HCT116 (cell line): ENCODE results near the gene TATDN2. TPM values are rescaled to one million over a fixed set of nuclear protein-coding genes. Genes with fewer than 3 reads are reported as not detected.

Experiments used
- ATAC-seq: fragments of 200-7000 bp; cut with Tn5 transposase; 2 replicates; pipeline ENCODE4 v1.9.1; 2020; ENCODE audit warnings: mild to moderate bottlenecking, moderate library complexity
- BruUV-seq: library from RNA; stranded (reverse); fragments of 400-500 nt; replicated peaks from 2 replicates; lab custom pipeline; 2021; lab: Mats Ljungman, UMichigan
- CTCF ChIA-PET: fragments of 300-600 bp; sonication (Branson Sonifier 250); formaldehyde crosslinking; loops from one replicate; lab custom pipeline; 2021; ENCODE audit warnings: antibody characterized with exemption; lab: Charles Lee
- POLR2A ChIA-PET: fragments of 300-600, 350-600 bp; sonication (Branson Sonifier 250); formaldehyde crosslinking; loops from one replicate; lab custom pipeline; 2021; ENCODE audit warnings: antibody characterized with exemption; lab: Charles Lee
- RAD21 ChIA-PET, 2 experiments: fragments of 300-600 bp; sonication (Branson Sonifier 250); formaldehyde crosslinking; loops; one replicate each; lab custom pipeline; 2023; ENCODE audit warnings: low total read pairs in 2 of 2; ENCODE audit not compliant: uncharacterized antibody in 2 of 2, unreplicated experiment in 2 of 2, low non-redundant PET in 1 of 2; lab: Charles Lee
- DNase-seq: peaks from one replicate; pipeline ENCODE4 v3.0.0-alpha.2; 2010; ENCODE audit warnings: low read depth, low spot score
- H2AFZ ChIP-seq: fragments of 200-600 bp; shearing (Covaris generic), sonication (generic); 2 replicates; pipeline ENCODE4 v1.6.1; 2017; ENCODE audit warnings: low read depth, mixed run types, mixed read lengths, antibody characterized with exemption, low read length; ENCODE audit not compliant: poor library complexity, severe bottlenecking
- H3K27ac ChIP-seq: 2 replicates; pipeline ENCODE4 v1.5.1; 2012; ENCODE audit warnings: low read depth, low read length
- H3K27me3 ChIP-seq: fragments of 200-600 bp; sonication (generic); 2 replicates; pipeline ENCODE4 v1.6.1; 2016; ENCODE audit warnings: mixed run types, low read length, mixed read lengths; ENCODE audit not compliant: insufficient read depth
- H3K36me3 ChIP-seq, 2 experiments: fragments of 200-500 bp in 1 of 2; fragments of 200-600 bp in 1 of 2; sonication (Bioruptor generic) in 1 of 2; sonication (generic) in 1 of 2; 2 replicates each; pipeline versions ENCODE4 v1.5.1 to v1.6.1; 2014 to 2016; ENCODE audit warnings: low read length in 2 of 2, inconsistent platforms in 1 of 2, mixed read lengths in 1 of 2, mixed run types in 1 of 2; ENCODE audit not compliant: insufficient read depth in 2 of 2, control insufficient read depth in 1 of 2
- H3K4me1 ChIP-seq, 2 experiments: fragments of 200-600 bp in 1 of 2; sonication (generic) in 1 of 2; 2 replicates each; pipeline versions ENCODE4 v1.5.1 to v1.6.1; 2012 to 2017; ENCODE audit warnings: low read length in 2 of 2, inconsistent platforms in 1 of 2, mild to moderate bottlenecking in 1 of 2, mixed read lengths in 1 of 2, mixed run types in 1 of 2, moderate library complexity in 1 of 2; ENCODE audit not compliant: insufficient read depth in 2 of 2, control insufficient read depth in 1 of 2
- H3K4me2 ChIP-seq: fragments of 200-600 bp; sonication (generic); 2 replicates; pipeline ENCODE4 v1.6.1; 2017; ENCODE audit warnings: mixed run types, low read length, mixed read lengths
- H3K4me3 ChIP-seq, 2 experiments: fragments of 200-600 bp in 1 of 2; sonication (generic) in 1 of 2; replicated peaks in 1 of 2; 2 replicates each; pipeline ENCODE4 v1.5.1; 2011 to 2016; ENCODE audit warnings: low read length in 2 of 2, control low read depth in 1 of 2, low read depth in 1 of 2, mild to moderate bottlenecking in 1 of 2, mixed read lengths in 1 of 2, mixed run types in 1 of 2
- H3K79me2 ChIP-seq: fragments of 200-600 bp; sonication (generic); 2 replicates; pipeline ENCODE4 v1.6.1; 2017; ENCODE audit warnings: mild to moderate bottlenecking, mixed run types, low read length, moderate library complexity, mixed read lengths; ENCODE audit not compliant: insufficient read depth
- H3K9ac ChIP-seq: fragments of 200-600 bp; sonication (generic); 2 replicates; pipeline ENCODE4 v1.6.1; 2016; ENCODE audit warnings: low read length, mixed read lengths
- H3K9me2 ChIP-seq: fragments of 200-600 bp; sonication (generic), shearing (Covaris generic); 2 replicates; pipeline ENCODE4 v1.6.1; 2017; ENCODE audit warnings: mixed run types, mild to moderate bottlenecking, moderate library complexity; ENCODE audit not compliant: insufficient read depth
- H3K9me3 ChIP-seq, 2 experiments: fragments of 200-500 bp in 1 of 2; fragments of 200-600 bp in 1 of 2; sonication (Bioruptor generic) in 1 of 2; sonication (generic) in 1 of 2; 2 replicates each; pipeline ENCODE4 v1.6.1; 2014 to 2017; ENCODE audit warnings: low read length in 2 of 2, mixed read lengths in 2 of 2, inconsistent platforms in 1 of 2, low read depth in 1 of 2, mild to moderate bottlenecking in 1 of 2, mixed run types in 1 of 2, moderate library complexity in 1 of 2; ENCODE audit not compliant: control insufficient read depth in 1 of 2, insufficient read depth in 1 of 2
- H4K20me1 ChIP-seq: fragments of 200-600 bp; sonication (generic), shearing (Covaris generic); 2 replicates; pipeline ENCODE4 v1.6.1; 2017; ENCODE audit warnings: mixed run types, mild to moderate bottlenecking, moderate library complexity; ENCODE audit not compliant: insufficient read depth
- FOSL1 ChIP-seq: IDR thresholded peaks from 2 replicates; pipeline ENCODE4 v1.6.1; 2012; ENCODE audit warnings: low read depth
- MAX ChIP-seq: IDR thresholded peaks from 2 replicates; pipeline ENCODE4 v1.6.1; 2012
- REST ChIP-seq: IDR thresholded peaks from 2 replicates; pipeline ENCODE4 v1.6.1; 2012; ENCODE audit warnings: low read depth
- SIN3A ChIP-seq: IDR thresholded peaks from 2 replicates; pipeline ENCODE4 v1.6.1; 2012; ENCODE audit warnings: low read depth
- YY1 ChIP-seq: IDR thresholded peaks from 2 replicates; pipeline ENCODE4 v1.6.1; 2011; ENCODE audit warnings: low read length, low read depth, moderate library complexity, mild to moderate bottlenecking; ENCODE audit not compliant: insufficient replicate concordance; ENCODE audit errors: extremely low read depth
- ZBTB33 ChIP-seq: IDR thresholded peaks from 2 replicates; pipeline ENCODE4 v1.6.1; 2011; ENCODE audit warnings: mild to moderate bottlenecking, low read length, moderate library complexity; ENCODE audit not compliant: insufficient replicate concordance; ENCODE audit errors: extremely low read depth
- intact Hi-C: fragments of 100-400 bp; cut with micrococcal nuclease; formaldehyde crosslinking; loops from 2 replicates; pipeline ENCODE4 v1.10.0; 2022
- total RNA-seq: library from RNA; stranded (reverse); gene quantifications from one replicate; pipeline ENCODE4 v1.2.1, GENCODE V29; 2021; ENCODE audit not compliant: unreplicated experiment

The TATDN2 gene
- total RNA-seq, 1 experiment from 2014 or later = 26.8 TPM

- BruUV-seq = no TSS peak
- Histone ChIP-seq H3K9ac (no peak overlapping the region), H3K79me2 (peaks cover 40% of the 10 kb centered on the region), H4K20me1 (0 out of 2 replicates have a peak, but pooled peaks cover 4% of the 10 kb centered on the region), H2AFZ (no peak overlapping the region)
- ChIA-PET CTCF (no interaction called here), RAD21 (no interaction called here)
- ATAC-seq (no peak), DNase-seq (no peak)
- no peak for TF ChIP-seq REST
- no peak for TF ChIP-seq YY1
- no peak for TF ChIP-seq ZBTB33
- no peak for TF ChIP-seq FOSL1
- TF ChIP-seq SIN3A = no peak
- no peak for TF ChIP-seq MAX
- TF ChIP-seq, all 23 proteins: peak for 0
- intact Hi-C loops = no loop called here
- POLR2A ChIA-PET = no interaction called here
- H3K4me3 ChIP-seq = no peak overlapping the region
- H3K27me3 ChIP-seq = no peaks in the 10 kb centered on the region
- peaks cover 8 to 38% of the 10 kb centered on the region in 2 experiments; a peak in 3 of 4 replicates for H3K36me3 ChIP-seq
- no peaks in the 10 kb centered on the region for H3K9me3 ChIP-seq
- no peak overlapping the region for H3K27ac ChIP-seq
- H3K9me2 ChIP-seq = no peaks in the 10 kb centered on the region
- H3K4me2 ChIP-seq = no peak overlapping the region
- no peaks in the 10 kb centered on the region for H3K4me1 ChIP-seq
Measured at GRCh38 chr3:10278501-10278900, 30.2 kb downstream of the TATDN2 start.
